A673 (cell line): ENCODE results near the gene CAMTA2. TPM values are rescaled to one million over a fixed set of nuclear protein-coding genes. Genes with fewer than 3 reads are reported as not detected.

Experiments
- BruUV-seq: library from RNA; stranded (reverse); fragments of 400-500 nt; replicated peaks from 2 replicates; lab custom pipeline; 2021; lab: Mats Ljungman, UMichigan
- CTCF ChIA-PET: fragments of 300-600 bp; sonication (Branson Sonifier 250); formaldehyde crosslinking; loops from one replicate; lab custom pipeline; 2022; ENCODE audit warnings: antibody characterized with exemption; lab: Charles Lee
- POLR2A ChIA-PET: fragments of 300-600 bp; sonication (Branson Sonifier 250); formaldehyde crosslinking; loops from one replicate; lab custom pipeline; 2022; ENCODE audit warnings: antibody characterized with exemption; ENCODE audit not compliant: low non-redundant PET; lab: Charles Lee
- DNase-seq: peaks from one replicate; pipeline ENCODE4 v3.0.0-alpha.2; 2015; ENCODE audit warnings: low spot score
- H3K27ac ChIP-seq: fragments of 200-600 bp; sonication (generic); 2 replicates; pipeline ENCODE4 v1.5.1; 2016; ENCODE audit warnings: mixed run types, low read depth, mild to moderate bottlenecking, mixed read lengths, antibody characterized with exemption, low read length; ENCODE audit not compliant: poor library complexity, severe bottlenecking
- H3K27me3 ChIP-seq: fragments of 200-600 bp; sonication (generic); replicated peaks from 2 replicates; pipeline ENCODE4 v1.6.1; 2017; ENCODE audit warnings: mixed run types, low read depth, mild to moderate bottlenecking, mixed read lengths, antibody characterized with exemption, low read length; ENCODE audit not compliant: insufficient read depth, poor library complexity
- H3K36me3 ChIP-seq: fragments of 200-600 bp; sonication (generic); 2 replicates; pipeline ENCODE4 v1.6.1; 2016; ENCODE audit warnings: mixed run types, mild to moderate bottlenecking, mixed read lengths, antibody characterized with exemption, low read length; ENCODE audit not compliant: insufficient read depth, poor library complexity, severe bottlenecking
- H3K4me1 ChIP-seq: fragments of 200-600 bp; sonication (generic); 2 replicates; pipeline ENCODE4 v1.6.1; 2017; ENCODE audit warnings: mixed run types, mild to moderate bottlenecking, mixed read lengths, antibody characterized with exemption, low read length; ENCODE audit not compliant: insufficient read depth, poor library complexity, severe bottlenecking
- H3K4me3 ChIP-seq: fragments of 200-600 bp; sonication (generic); 2 replicates; pipeline ENCODE4 v1.5.1; 2016; ENCODE audit warnings: low read depth, mixed run types, mild to moderate bottlenecking, mixed read lengths, low read length; ENCODE audit not compliant: poor library complexity, severe bottlenecking
- H3K9me3 ChIP-seq: fragments of 200-600 bp; sonication (generic); 2 replicates; pipeline ENCODE4 v1.6.1; 2016; ENCODE audit warnings: mixed run types, low read depth, mild to moderate bottlenecking, mixed read lengths, antibody characterized with exemption, low read length; ENCODE audit not compliant: poor library complexity, severe bottlenecking
- EZH2 ChIP-seq: fragments of 200-600 bp; sonication (generic); IDR thresholded peaks from 2 replicates; pipeline ENCODE4 v1.6.1; 2017; ENCODE audit warnings: borderline replicate concordance, low read depth, mild to moderate bottlenecking, mixed read lengths, antibody characterized with exemption, low read length; ENCODE audit not compliant: poor library complexity, severe bottlenecking
- intact Hi-C: fragments of 100-400 bp; cut with micrococcal nuclease; formaldehyde crosslinking; loops from one replicate; pipeline ENCODE4 v1.10.0; 2022; ENCODE audit not compliant: unreplicated experiment
- total RNA-seq: library from RNA; stranded (reverse); gene quantifications from 2 replicates; pipeline ENCODE4 v1.2.3, GENCODE V29; 2021
- TF ChIP-seq, protein P1 (sequence below): fragments of 300-800, 200-600 bp; sonication (generic); conservative IDR thresholded peaks from 2 replicates; pipeline ENCODE4 v1.5.1; 2017; ENCODE audit warnings: low read depth, mild to moderate bottlenecking, antibody characterized with exemption, low read length, moderate library complexity, mixed read lengths

The CAMTA2 gene
- total RNA-seq, 1 experiment from 2014 or later, result 16.3 TPM

DNA sequence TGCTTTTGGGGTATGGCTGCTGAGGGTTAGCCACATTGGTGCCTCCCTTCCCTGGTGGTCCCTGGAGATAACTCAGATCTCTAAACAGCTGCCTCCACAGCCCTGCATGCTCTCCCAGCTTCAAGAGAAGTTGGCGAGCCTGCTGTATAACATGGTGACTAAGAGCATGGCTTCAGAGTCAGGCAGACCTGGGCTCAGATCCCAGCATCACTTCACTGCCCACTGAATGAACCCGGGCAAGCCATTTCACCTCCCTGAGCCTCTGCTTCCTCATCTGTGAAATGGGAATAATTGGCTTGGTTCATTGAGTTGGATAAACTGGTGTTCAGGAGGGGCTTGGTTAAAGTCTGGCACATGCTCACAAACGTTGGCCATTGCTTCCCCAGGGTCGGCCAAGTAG, 26.9 kb upstream of the CAMTA2 start:
- ChIA-PET POLR2A (no interaction called here), CTCF (no interaction called here)
- BruUV-seq, result no TSS peak
- peaks cover 16% of the 10 kb centered on the region for H3K36me3 ChIP-seq
- H3K4me3 ChIP-seq, result no peak overlapping the region
- no peaks in the 10 kb centered on the region for H3K4me1 ChIP-seq
- TF ChIP-seq, protein P1, sequence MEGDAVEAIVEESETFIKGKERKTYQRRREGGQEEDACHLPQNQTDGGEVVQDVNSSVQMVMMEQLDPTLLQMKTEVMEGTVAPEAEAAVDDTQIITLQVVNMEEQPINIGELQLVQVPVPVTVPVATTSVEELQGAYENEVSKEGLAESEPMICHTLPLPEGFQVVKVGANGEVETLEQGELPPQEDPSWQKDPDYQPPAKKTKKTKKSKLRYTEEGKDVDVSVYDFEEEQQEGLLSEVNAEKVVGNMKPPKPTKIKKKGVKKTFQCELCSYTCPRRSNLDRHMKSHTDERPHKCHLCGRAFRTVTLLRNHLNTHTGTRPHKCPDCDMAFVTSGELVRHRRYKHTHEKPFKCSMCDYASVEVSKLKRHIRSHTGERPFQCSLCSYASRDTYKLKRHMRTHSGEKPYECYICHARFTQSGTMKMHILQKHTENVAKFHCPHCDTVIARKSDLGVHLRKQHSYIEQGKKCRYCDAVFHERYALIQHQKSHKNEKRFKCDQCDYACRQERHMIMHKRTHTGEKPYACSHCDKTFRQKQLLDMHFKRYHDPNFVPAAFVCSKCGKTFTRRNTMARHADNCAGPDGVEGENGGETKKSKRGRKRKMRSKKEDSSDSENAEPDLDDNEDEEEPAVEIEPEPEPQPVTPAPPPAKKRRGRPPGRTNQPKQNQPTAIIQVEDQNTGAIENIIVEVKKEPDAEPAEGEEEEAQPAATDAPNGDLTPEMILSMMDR, result no peak
- H3K27ac ChIP-seq, result no peak overlapping the region
- no peaks in the 10 kb centered on the region for H3K27me3 ChIP-seq
- intact Hi-C loops, result no loop called here
- DNase-seq, result no peak
- no peaks in the 10 kb centered on the region for H3K9me3 ChIP-seq

DNA sequence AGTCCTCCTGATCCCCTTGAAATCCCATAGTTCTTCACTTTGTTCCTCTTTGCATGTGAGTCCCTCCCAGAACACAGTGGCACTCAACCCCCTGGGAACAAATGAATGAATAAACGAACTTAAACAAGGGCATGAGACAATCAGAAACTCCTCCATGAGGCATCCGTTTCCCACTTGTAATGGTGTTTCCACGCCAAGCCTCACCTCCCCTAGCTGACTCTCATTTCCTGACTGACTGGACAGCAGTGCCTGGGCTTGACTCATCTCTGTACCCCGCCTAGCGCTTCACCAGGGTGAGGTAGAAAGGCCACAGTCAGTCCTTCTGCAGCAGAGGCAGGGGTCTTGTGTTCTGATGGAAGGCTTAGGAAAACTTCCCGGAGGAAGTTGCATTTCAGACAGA, 24.5 kb upstream of the CAMTA2 start:
- no peaks in the 10 kb centered on the region for H3K9me3 ChIP-seq
- no TSS peak for BruUV-seq
- POLR2A ChIA-PET, result no interaction called here
- TF ChIP-seq EZH2, result no peak
- TF ChIP-seq, protein P1, result no peak
- intact Hi-C loops, result no loop called here
- no peak for DNase-seq
- H3K27me3 ChIP-seq, result no peaks in the 10 kb centered on the region
- CTCF ChIA-PET, result no interaction called here
- H3K27ac ChIP-seq, result no peak overlapping the region
- H3K36me3 ChIP-seq, result peaks cover 29% of the 10 kb centered on the region
- H3K4me1 ChIP-seq, result no peaks in the 10 kb centered on the region
- H3K4me3 ChIP-seq, result no peak overlapping the region

DNA sequence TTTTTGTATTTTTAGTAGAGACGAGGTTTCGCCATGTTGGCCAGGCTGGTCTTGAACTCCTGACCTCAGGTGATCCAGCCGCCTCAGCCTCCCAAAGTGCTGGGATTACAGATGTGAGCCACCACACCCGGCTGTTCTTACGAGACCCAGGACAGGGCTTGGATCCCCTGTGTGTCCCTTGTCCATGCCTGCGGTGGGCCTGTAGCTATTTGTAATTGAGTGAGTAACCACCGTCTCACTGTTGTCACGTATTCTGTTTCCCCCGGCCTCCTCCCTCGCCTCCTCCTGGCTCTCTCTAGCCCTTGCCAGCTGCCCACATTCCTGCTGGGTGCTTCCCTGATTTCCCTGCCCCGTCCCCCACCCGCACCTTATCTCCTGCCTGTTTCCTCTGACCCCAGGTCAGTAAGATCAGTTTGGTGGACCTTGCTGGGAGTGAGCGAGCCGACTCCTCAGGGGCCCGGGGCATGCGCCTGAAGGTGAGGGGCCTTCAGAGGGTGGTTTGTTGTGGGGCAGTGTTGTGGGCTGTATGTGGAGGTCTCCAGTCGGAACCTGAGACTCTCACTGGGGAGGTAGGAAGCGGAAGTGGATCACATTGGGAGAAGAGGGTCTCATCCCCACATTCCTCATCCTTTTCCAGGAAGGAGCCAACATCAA, 15.9 kb upstream of the CAMTA2 start:
- H3K27ac ChIP-seq, result no peak overlapping the region
- no peaks in the 10 kb centered on the region for H3K9me3 ChIP-seq
- peaks cover 17% of the 10 kb centered on the region for H3K4me1 ChIP-seq
- no peak for TF ChIP-seq EZH2
- no peaks in the 10 kb centered on the region for H3K27me3 ChIP-seq
- H3K36me3 ChIP-seq, result peaks cover 42% of the 10 kb centered on the region
- intact Hi-C loops, result no loop called here
- CTCF ChIA-PET, result no interaction called here
- POLR2A ChIA-PET, result no interaction called here
- no peak for DNase-seq
- no peak overlapping the region for H3K4me3 ChIP-seq
- no TSS peak for BruUV-seq

DNA sequence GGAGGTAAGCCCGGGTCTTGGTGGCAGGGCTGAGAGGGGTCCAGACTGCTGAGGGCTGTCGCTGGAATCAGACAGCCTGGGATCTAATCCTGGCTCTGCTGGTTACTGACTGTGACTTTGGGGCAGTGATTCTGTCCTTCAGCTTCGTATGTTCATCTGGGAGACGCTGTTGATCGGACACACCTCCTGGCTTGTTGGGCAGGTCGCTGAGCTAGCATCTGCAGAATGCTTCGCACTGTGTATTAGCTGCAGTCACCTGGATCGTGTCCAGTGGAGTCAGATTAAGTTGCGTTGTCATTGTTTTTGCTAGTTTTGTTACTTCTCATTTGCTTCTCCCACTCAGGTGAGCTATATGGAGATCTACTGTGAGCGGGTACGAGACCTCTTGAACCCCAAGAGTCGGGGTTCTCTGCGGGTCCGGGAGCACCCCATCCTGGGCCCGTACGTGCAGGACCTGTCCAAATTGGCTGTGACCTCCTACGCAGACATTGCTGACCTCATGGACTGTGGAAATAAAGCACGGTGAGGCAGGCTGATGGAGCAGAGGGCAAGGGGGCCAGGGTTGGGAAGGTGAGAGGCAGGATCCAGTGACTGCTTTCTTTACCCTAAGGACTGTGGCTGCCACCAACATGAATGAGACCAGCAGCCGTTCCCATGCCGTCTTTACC, 14.8 kb upstream of the CAMTA2 start:
- TF ChIP-seq, protein P1, result no peak
- TF ChIP-seq EZH2, result no peak
- intact Hi-C loops, result no loop called here
- Histone ChIP-seq H3K27ac (no peak overlapping the region), H3K4me3 (no peak overlapping the region), H3K27me3 (no peaks in the 10 kb centered on the region), H3K36me3 (peaks cover 32% of the 10 kb centered on the region), H3K4me1 (peaks cover 17% of the 10 kb centered on the region), H3K9me3 (no peaks in the 10 kb centered on the region)
- no peak for DNase-seq
- no TSS peak for BruUV-seq
- CTCF ChIA-PET, result no interaction called here
- POLR2A ChIA-PET, result no interaction called here
